Ovary (tissue), 9 donors: ENCODE results near the gene EPHB1. TPM values are rescaled to one million over a fixed set of nuclear protein-coding genes. Genes with fewer than 3 reads are reported as not detected.

Experiments
- DNase-seq, 5 donors: peaks; one replicate each; pipeline ENCODE4 v3.0.0-alpha.2; 2019 to 2020
- H3K27ac ChIP-seq, 2 donors: fragments of 200-600 bp; one replicate each; pipeline versions ENCODE4 v1.5.1 to v1.8.0; 2019 to 2022
- H3K27me3 ChIP-seq: fragments of 200-600 bp; one replicate; pipeline ENCODE4 v1.8.0; 2022
- H3K36me3 ChIP-seq: fragments of 200-600 bp; sonication (generic); one replicate; pipeline ENCODE4 v1.5.1; 2019
- H3K4me1 ChIP-seq: one replicate; pipeline ENCODE4 v1.8.1; 2013; ENCODE audit warnings: mild to moderate bottlenecking, moderate library complexity; ENCODE audit not compliant: insufficient read depth
- H3K4me3 ChIP-seq: fragments of 200-600 bp; sonication (generic); one replicate; pipeline ENCODE4 v1.5.1; 2017
- H3K9me3 ChIP-seq, 2 donors: fragments of 200-600 bp in 1 of 2; sonication (generic) in 1 of 2; one replicate each; pipeline versions ENCODE4 v1.5.1 to v1.8.1; 2013 to 2019; ENCODE audit warnings: mild to moderate bottlenecking in 1 of 2, moderate library complexity in 1 of 2
- EP300 ChIP-seq: sonication (generic); formaldehyde crosslinking; IDR thresholded peaks from one replicate; pipeline ENCODE4 v1.6.1; 2017; ENCODE audit warnings: antibody characterized with exemption
- POLR2A ChIP-seq: fragments of 450-650 bp; IDR thresholded peaks from one replicate; pipeline ENCODE4 v1.6.1; 2017; ENCODE audit warnings: antibody characterized with exemption, mild to moderate bottlenecking, moderate library complexity
- WGBS, 3 donors: extraction: QIAGEN DNeasy Blood & Tissue Kit in 1 of 3; methylation state at CpG; one replicate each; pipeline versions ENCODE4 v1.1.5 to v1.1.7; 2013 to 2017; 5-methylcytosine and 5-hydroxymethylcytosine counted together
- intact Hi-C, 4 donors: fragments of 100-400 bp; cut with DNase I; formaldehyde crosslinking; loops; one replicate each; pipeline versions ENCODE4 v1.11.0 to v1.15.1; 2022 to 2023
- polyA plus RNA-seq, 2 donors: library from polyadenylated mRNA; stranded (reverse); fragments of 200-250 nt in 1 of 2; fragments of 350-450 nt in 1 of 2; fragmentation: Illumina TruSeq in 1 of 2; extraction: RNeasy Lipid Tissue Mini Kit (QIAGEN cat#74804) in 1 of 2; gene quantifications; one replicate each; pipeline ENCODE4 v1.2.3, GENCODE V29; 2013 to 2014
- total RNA-seq, 7 donors: library from RNA; depleted of rRNA in 2 of 7; stranded (reverse); fragments of >200 nt in 2 of 7; fragmentation: NEBNext Ultra II Directional in 3 of 7; extraction: Animal tissue kit (Norgen Biotek cat#: 25700) in 3 of 7; gene quantifications; one replicate each; pipeline versions ENCODE4 v1.1.0 to v1.2.4, GENCODE V29; 2016 to 2023
- TF ChIP-seq, protein P1 (sequence below), 3 donors: fragments of 450-650 bp in 2 of 3; fragments of 200-600 bp in 1 of 3; IDR thresholded peaks; one replicate each; pipeline versions ENCODE4 v1.5.1 to v1.8.0; 2016 to 2022; ENCODE audit warnings: antibody characterized with exemption in 3 of 3, mild to moderate bottlenecking in 1 of 3
- donor health status: DM: no; HTN: no; CAD: no; lungs with moderate emphysema.
- donor health status: DM: no; HTN: no; CAD: no.
- donor health status: Bipolar disorder and iron deficiency.
- donor health status: DM: yes; HTN: yes; CAD: no.
- donor health status: DM: no; HTN: no; CAD: no.
- donor health status: DM: yes; HTN: yes; CAD: no.

Gene EPHB1
- total and polyA plus RNA-seq, 9 donors, result 0.25 to 2.7 (median 1.0) TPM

GRCh38 chr3:135142530-135142929 is 347.5 kb downstream of the EPHB1 start:
- TF ChIP-seq POLR2A (no peak), EP300 (no peak)
- TF ChIP-seq, protein P1, sequence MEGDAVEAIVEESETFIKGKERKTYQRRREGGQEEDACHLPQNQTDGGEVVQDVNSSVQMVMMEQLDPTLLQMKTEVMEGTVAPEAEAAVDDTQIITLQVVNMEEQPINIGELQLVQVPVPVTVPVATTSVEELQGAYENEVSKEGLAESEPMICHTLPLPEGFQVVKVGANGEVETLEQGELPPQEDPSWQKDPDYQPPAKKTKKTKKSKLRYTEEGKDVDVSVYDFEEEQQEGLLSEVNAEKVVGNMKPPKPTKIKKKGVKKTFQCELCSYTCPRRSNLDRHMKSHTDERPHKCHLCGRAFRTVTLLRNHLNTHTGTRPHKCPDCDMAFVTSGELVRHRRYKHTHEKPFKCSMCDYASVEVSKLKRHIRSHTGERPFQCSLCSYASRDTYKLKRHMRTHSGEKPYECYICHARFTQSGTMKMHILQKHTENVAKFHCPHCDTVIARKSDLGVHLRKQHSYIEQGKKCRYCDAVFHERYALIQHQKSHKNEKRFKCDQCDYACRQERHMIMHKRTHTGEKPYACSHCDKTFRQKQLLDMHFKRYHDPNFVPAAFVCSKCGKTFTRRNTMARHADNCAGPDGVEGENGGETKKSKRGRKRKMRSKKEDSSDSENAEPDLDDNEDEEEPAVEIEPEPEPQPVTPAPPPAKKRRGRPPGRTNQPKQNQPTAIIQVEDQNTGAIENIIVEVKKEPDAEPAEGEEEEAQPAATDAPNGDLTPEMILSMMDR (IDR thresholded peaks at IDR 0.05), result no peak
- intact Hi-C loops, result no loop called here
- H3K36me3 ChIP-seq, result no peaks in the 10 kb centered on the region
- no peaks in the 10 kb centered on the region for H3K4me1 ChIP-seq
- H3K9me3 ChIP-seq, result no peaks in the 10 kb centered on the region
- no peaks in the 10 kb centered on the region for H3K27me3 ChIP-seq
- 73 to 88% (median 85%) methylated on average over 5 of the region's 5 CpGs for WGBS, 3 donors
- H3K4me3 ChIP-seq, result no peak overlapping the region
- H3K27ac ChIP-seq, result no peak overlapping the region
- DNase-seq, result no peak

- no peak overlapping the region for H3K27ac ChIP-seq
- TF ChIP-seq EP300 (no peak), POLR2A (no peak)
- TF ChIP-seq, protein P1 (IDR thresholded peaks at IDR 0.05), result no peak
- H3K36me3 ChIP-seq, result no peaks in the 10 kb centered on the region
- intact Hi-C loops, result no loop called here
- H3K4me3 ChIP-seq, result no peak overlapping the region
- no peaks in the 10 kb centered on the region for H3K4me1 ChIP-seq
- no peaks in the 10 kb centered on the region for H3K27me3 ChIP-seq
- H3K9me3 ChIP-seq, result no peaks in the 10 kb centered on the region
- no peak for DNase-seq
- WGBS, 3 donors, result 76 to 88% (median 84%) methylated on average over 2 of the region's 2 CpGs
Observed at GRCh38 chr3:135143474-135143873, 348.4 kb downstream of the EPHB1 start.

DNA sequence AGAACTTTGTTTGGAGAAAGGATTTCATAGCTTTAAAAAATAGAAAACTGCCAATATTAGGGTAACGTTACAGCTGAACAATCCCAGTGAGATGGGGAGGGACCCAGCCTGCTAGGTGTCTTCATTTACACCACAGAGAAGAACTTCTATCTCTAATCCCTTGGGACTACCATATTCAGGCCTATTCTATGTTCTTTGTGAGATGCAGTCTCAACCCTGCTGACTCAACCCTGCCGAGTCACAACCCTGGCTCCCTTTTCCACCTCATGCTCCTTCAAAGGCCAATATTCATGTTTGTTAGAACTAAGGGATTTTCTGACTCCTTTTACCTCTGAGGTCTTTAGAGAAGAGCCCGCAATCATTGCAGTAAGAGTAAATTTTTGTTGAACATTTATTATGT is 350.5 kb downstream of the EPHB1 start:
- 86 to 94% (median 89%) methylated on average over 3 of the region's 3 CpGs for WGBS, 3 donors
- no peak overlapping the region for H3K27ac ChIP-seq

GRCh38 chr3:135147657-135148056 is 352.6 kb downstream of the EPHB1 start:
- intact Hi-C loops, result no loop called here
- Histone ChIP-seq H3K9me3 (no peaks in the 10 kb centered on the region), H3K4me1 (no peaks in the 10 kb centered on the region), H3K27me3 (no peaks in the 10 kb centered on the region), H3K4me3 (no peak overlapping the region), H3K36me3 (no peaks in the 10 kb centered on the region), H3K27ac (no peak overlapping the region)
- DNase-seq, result no peak
- WGBS, 3 donors, result 16 to 19% (median 16%) methylated on average over 3 of the region's 3 CpGs
- no peak for TF ChIP-seq EP300
- TF ChIP-seq, protein P1 (IDR thresholded peaks at IDR 0.05), result no peak
- TF ChIP-seq POLR2A, result no peak

More for the DNA sequence above, 350.5 kb downstream of the EPHB1 start:
- intact Hi-C loops, result no loop called here
- no peaks in the 10 kb centered on the region for H3K9me3 ChIP-seq
- TF ChIP-seq, protein P1 (IDR thresholded peaks at IDR 0.05), result no peak
- TF ChIP-seq POLR2A (no peak), EP300 (no peak)
- no peak overlapping the region for H3K4me3 ChIP-seq
- H3K27me3 ChIP-seq, result no peaks in the 10 kb centered on the region
- no peaks in the 10 kb centered on the region for H3K4me1 ChIP-seq
- DNase-seq, result no peak
- no peaks in the 10 kb centered on the region for H3K36me3 ChIP-seq
